Upper lobe of left lung (tissue), 6 donors: Measurements from ENCODE around the gene ITPKC. TPM values are rescaled to one million over a fixed set of nuclear protein-coding genes. Genes with fewer than 3 reads are reported as not detected.
A peak's percentile ranks its signal among the peaks of the same experiment; 100 is the strongest.

ENCODE experiments used
- ATAC-seq, 2 donors: fragments of 200-7000 bp; cut with Tn5 transposase; one replicate each; pipeline ENCODE4 v1.9.1; 2022; ENCODE audit warnings: mild to moderate bottlenecking in 2 of 2, moderate library complexity in 2 of 2; ENCODE audit not compliant: low FRiP score in 2 of 2
- DNase-seq, 2 donors: peaks; one replicate each; pipeline ENCODE4 v3.0.0-alpha.2; 2019 to 2020
- H3K27ac ChIP-seq, 4 donors: fragments of 200-600 bp; sonication (generic); one replicate each; pipeline ENCODE4 v1.5.1; 2016 to 2019
- H3K27me3 ChIP-seq, 4 donors: fragments of 200-600 bp; sonication (generic); one replicate each; pipeline ENCODE4 v1.5.1; 2017 to 2019
- H3K36me3 ChIP-seq, 4 donors: fragments of 200-600 bp; sonication (generic); one replicate each; pipeline ENCODE4 v1.5.1; 2016 to 2019
- H3K4me1 ChIP-seq, 4 donors: fragments of 200-600 bp; sonication (generic); one replicate each; pipeline ENCODE4 v1.5.1; 2018 to 2019
- H3K4me3 ChIP-seq, 4 donors: fragments of 200-600 bp; sonication (generic); one replicate each; pipeline ENCODE4 v1.5.1; 2017 to 2019; ENCODE audit warnings: mild to moderate bottlenecking in 2 of 4, moderate library complexity in 1 of 4
- H3K9me3 ChIP-seq, 4 donors: fragments of 200-600 bp; sonication (generic); one replicate each; pipeline ENCODE4 v1.5.1; 2018 to 2019
- EP300 ChIP-seq, 4 donors: sonication (generic); formaldehyde crosslinking; IDR thresholded peaks; one replicate each; pipeline ENCODE4 v1.5.1; 2017; ENCODE audit warnings: antibody characterized with exemption in 4 of 4, control low read depth in 2 of 4
- POLR2A ChIP-seq, 4 donors: fragments of 450-650 bp; IDR thresholded peaks; one replicate each; pipeline ENCODE4 v1.5.1; 2016 to 2017; ENCODE audit warnings: antibody characterized with exemption in 4 of 4, mild to moderate bottlenecking in 2 of 4
- POLR2AphosphoS5 ChIP-seq, 2 donors: sonication (generic); formaldehyde crosslinking; IDR thresholded peaks; one replicate each; pipeline ENCODE4 v1.5.1; 2017; ENCODE audit warnings: antibody characterized with exemption in 2 of 2
- WGBS, 2 donors: methylation state at CpG; one replicate each; pipeline ENCODE4 v1.1.5; 2017 to 2018; 5-methylcytosine and 5-hydroxymethylcytosine counted together
- total RNA-seq, 6 donors: library from RNA; depleted of rRNA in 4 of 6; stranded (reverse); fragments of >200 nt in 4 of 6; gene quantifications; one replicate each; pipeline versions ENCODE4 v1.1.0 to v1.2.1, GENCODE V29; 2016 to 2021
- TF ChIP-seq, protein P1 (sequence below), 6 experiments: fragments of 450-650 bp in 4 of 6; fragments of 200-600 bp in 2 of 6; sonication (generic) in 2 of 6; IDR thresholded peaks; one replicate each; pipeline ENCODE4 v1.5.1; 2016 to 2019; ENCODE audit warnings: antibody characterized with exemption in 6 of 6
- donor health status: DM: no; HTN: no; CAD: no; lungs with moderate emphysema.
- donor health status: DM: no; HTN: yes; CAD: no; lungs with severe emphysema.

ITPKC gene
- 10 to 100 TPM; 38.4 to 76.0 (median 55.2) TPM for total RNA-seq

GRCh38 chr19:40716482-40717324 lies at the start of gene ITPKC, which contains the start of gene COQ8B:
ITPKC (plus strand) TSS chr19:40717112; CDS start chr19:40717136, 24 bp downstream.
COQ8B (minus strand) TSS chr19:40716886; CDS start chr19:40714632, 2,254 bp downstream.
- H3K4me1 ChIP-seq: peaks cover 36 to 72% (median 46%) of the 10 kb centered on the region in 4 donors
- peak within 1 kb of the TSS; percentile 75 to 90 (median 76) for H3K4me3 ChIP-seq
- WGBS, 2 donors: 0 to 1% methylated on average over 7 to 22 of the region's 76 CpGs
- peak in 3 of 4 donors; percentile 52 to 95 (median 64) for TF ChIP-seq EP300 (IDR thresholded peaks at IDR 0.05)
- TF ChIP-seq POLR2AphosphoS5 (IDR thresholded peaks at IDR 0.05): peak; percentile 88 to 96
- peak in 3 of 4 donors; percentile 84 to 95 (median 85) for TF ChIP-seq POLR2A (IDR thresholded peaks at IDR 0.05)
- TF ChIP-seq, protein P1, sequence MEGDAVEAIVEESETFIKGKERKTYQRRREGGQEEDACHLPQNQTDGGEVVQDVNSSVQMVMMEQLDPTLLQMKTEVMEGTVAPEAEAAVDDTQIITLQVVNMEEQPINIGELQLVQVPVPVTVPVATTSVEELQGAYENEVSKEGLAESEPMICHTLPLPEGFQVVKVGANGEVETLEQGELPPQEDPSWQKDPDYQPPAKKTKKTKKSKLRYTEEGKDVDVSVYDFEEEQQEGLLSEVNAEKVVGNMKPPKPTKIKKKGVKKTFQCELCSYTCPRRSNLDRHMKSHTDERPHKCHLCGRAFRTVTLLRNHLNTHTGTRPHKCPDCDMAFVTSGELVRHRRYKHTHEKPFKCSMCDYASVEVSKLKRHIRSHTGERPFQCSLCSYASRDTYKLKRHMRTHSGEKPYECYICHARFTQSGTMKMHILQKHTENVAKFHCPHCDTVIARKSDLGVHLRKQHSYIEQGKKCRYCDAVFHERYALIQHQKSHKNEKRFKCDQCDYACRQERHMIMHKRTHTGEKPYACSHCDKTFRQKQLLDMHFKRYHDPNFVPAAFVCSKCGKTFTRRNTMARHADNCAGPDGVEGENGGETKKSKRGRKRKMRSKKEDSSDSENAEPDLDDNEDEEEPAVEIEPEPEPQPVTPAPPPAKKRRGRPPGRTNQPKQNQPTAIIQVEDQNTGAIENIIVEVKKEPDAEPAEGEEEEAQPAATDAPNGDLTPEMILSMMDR (IDR thresholded peaks at IDR 0.05): peak; percentile 21 to 85 (median 64)
- DNase-seq (peak; percentile 99 to 100), ATAC-seq (peak; percentile 88 to 89)
- H3K27me3 ChIP-seq: no peaks in the 10 kb centered on the region
- H3K9me3 ChIP-seq: no peaks in the 10 kb centered on the region
- peaks cover 0 to 7% (median 0%) of the 10 kb centered on the region in 4 donors for H3K36me3 ChIP-seq
- peak within 1 kb of the TSS; percentile 98 to 99 (median 98) for H3K27ac ChIP-seq

DNA sequence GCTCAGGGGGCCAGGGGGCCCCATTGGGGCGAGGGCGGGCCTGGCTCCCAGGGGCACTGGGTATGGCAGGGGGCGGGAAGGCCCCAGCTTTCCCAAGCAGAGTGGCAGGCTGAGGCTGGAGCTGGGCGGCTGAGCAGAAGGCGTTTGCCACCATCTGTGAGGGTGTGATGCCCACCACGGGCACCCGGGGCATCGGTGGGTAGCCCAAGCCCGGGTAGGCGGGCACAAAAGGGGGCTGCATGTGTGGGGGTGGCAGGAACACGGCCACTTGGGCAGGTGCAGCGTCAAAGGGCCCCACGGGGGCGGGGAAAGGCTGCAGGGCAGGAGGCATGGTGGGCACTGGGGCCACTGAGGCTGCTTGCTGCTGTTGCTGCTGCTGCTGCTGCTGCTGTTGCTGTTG lies 49.3 kb upstream of the ITPKC start:
- H3K4me1 ChIP-seq: peaks cover 8 to 15% (median 11%) of the 10 kb centered on the region in 4 donors
- peaks cover 0 to 54% (median 33%) of the 10 kb centered on the region in 4 donors for H3K36me3 ChIP-seq
- H3K4me3 ChIP-seq: no peak overlapping the region
- H3K27me3 ChIP-seq: no peaks in the 10 kb centered on the region
- no peak overlapping the region for H3K27ac ChIP-seq
- WGBS, 2 donors: 95 to 97% methylated on average over 11 of the region's 14 CpGs
- H3K9me3 ChIP-seq: no peaks in the 10 kb centered on the region
- ATAC-seq (no peak), DNase-seq (peak in 1 of 2 donors; percentile 74)
- no peak for TF ChIP-seq EP300 (IDR thresholded peaks at IDR 0.05)

DNA sequence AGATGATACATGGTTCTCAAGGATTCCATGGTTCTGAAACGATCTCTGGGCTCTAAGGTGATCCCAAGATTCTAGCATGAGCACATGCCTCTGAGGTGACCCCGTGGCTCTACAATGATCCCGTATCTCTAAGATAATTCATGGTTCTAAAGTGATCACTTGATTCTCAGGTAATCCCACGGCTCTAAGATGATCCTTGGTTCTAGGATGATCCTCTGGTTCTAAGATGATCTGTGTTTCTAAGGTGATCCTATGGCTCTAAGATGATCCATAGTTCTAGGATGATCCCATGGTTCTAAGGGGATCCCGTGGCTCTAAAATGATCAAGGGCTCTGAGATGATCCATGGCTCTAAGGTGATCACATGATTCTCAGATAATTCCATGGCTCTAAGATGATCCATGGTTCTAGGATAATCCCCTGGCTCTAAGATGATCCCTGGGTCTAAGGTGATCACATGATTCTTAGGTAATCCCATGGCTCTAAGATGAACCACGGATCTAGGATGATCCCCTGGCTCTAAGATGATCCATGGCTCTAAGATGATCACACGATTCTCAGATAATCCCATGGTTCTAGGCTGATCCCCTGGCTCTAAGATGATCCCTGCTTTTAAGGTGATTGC lies 47.8 kb upstream of the ITPKC start:
- no peak for ATAC-seq
- peaks cover 0 to 68% (median 45%) of the 10 kb centered on the region in 4 donors for H3K36me3 ChIP-seq
- WGBS, 2 donors: 89 to 96% methylated on average over 6 to 7 of the region's 7 CpGs

DNA sequence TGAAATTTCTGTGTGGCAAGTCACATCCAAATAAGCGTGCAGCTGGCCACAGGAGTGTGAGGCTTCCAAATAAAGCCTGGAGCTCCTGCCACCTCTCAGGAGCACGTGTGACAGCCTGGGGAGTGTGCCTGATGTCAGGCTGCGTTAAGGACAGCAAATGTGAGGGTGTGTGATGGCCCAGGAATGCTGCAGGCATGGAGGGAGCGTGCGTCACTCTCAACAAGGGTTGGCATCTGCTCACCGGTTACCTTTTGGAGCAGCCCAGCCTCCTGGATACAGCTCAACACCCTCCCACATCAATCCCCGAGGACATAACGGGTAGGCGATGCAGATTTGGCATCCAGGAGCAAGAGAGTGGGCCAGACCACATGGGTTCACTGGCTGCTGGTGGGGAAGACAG lies 45.5 kb upstream of the ITPKC start:
- H3K9me3 ChIP-seq: no peaks in the 10 kb centered on the region
- H3K4me1 ChIP-seq: peaks cover 0 to 4% (median 0%) of the 10 kb centered on the region in 4 donors
- H3K4me3 ChIP-seq: no peak overlapping the region
- H3K27me3 ChIP-seq: no peaks in the 10 kb centered on the region
- DNase-seq (no peak), ATAC-seq (no peak)
- H3K27ac ChIP-seq: no peak overlapping the region
- TF ChIP-seq EP300 (IDR thresholded peaks at IDR 0.05): no peak
- TF ChIP-seq, protein P1 (IDR thresholded peaks at IDR 0.05): no peak
- no peak for TF ChIP-seq POLR2A (IDR thresholded peaks at IDR 0.05)
- no peak for TF ChIP-seq POLR2AphosphoS5 (IDR thresholded peaks at IDR 0.05)
- WGBS, 2 donors: 81 to 86% methylated on average over 9 of the region's 9 CpGs
- H3K36me3 ChIP-seq: peaks cover 8 to 89% (median 52%) of the 10 kb centered on the region in 4 donors

More for the DNA sequence above, 47.8 kb upstream of the ITPKC start:
- Histone ChIP-seq H3K4me3 (no peak overlapping the region), H3K27me3 (no peaks in the 10 kb centered on the region), H3K27ac (no peak overlapping the region), H3K9me3 (no peaks in the 10 kb centered on the region), H3K4me1 (peaks cover 0 to under 1% (median under 1%) of the 10 kb centered on the region in 4 donors)
- DNase-seq: no peak
- TF ChIP-seq POLR2AphosphoS5 (IDR thresholded peaks at IDR 0.05) (no peak), POLR2A (IDR thresholded peaks at IDR 0.05) (no peak), EP300 (IDR thresholded peaks at IDR 0.05) (no peak)
- TF ChIP-seq, protein P1 (IDR thresholded peaks at IDR 0.05): no peak

DNA sequence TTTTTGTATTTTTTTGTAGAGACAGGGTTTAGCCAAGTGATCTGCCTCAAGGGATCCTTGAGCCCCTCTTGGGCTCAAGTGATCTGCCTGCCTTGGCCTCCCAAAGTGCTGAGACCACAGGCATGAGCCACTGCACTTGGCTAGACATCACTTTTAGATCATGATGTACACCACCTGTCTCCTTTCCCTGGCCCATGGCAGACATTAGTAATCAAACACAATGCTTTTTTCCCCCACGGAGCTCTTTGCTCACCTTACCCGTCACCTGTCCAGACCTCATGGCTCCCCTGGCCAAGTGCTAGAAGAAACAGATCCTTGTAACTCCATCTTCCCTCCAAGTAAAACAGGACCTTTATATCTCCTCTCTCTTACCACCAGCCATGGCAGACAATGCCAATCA lies 44.9 kb upstream of the ITPKC start:
- Histone ChIP-seq H3K36me3 (peaks cover 11 to 95% (median 57%) of the 10 kb centered on the region in 4 donors), H3K27ac (no peak overlapping the region), H3K4me1 (peaks cover 0 to 4% (median 0%) of the 10 kb centered on the region in 4 donors), H3K9me3 (no peaks in the 10 kb centered on the region), H3K4me3 (no peak overlapping the region), H3K27me3 (no peaks in the 10 kb centered on the region)
- ATAC-seq (no peak), DNase-seq (no peak)
- WGBS, 2 donors: 89 to 91% methylated on average over 2 of the region's 2 CpGs
- TF ChIP-seq POLR2A (IDR thresholded peaks at IDR 0.05) (no peak), POLR2AphosphoS5 (IDR thresholded peaks at IDR 0.05) (no peak), EP300 (IDR thresholded peaks at IDR 0.05) (no peak)
- TF ChIP-seq, protein P1 (IDR thresholded peaks at IDR 0.05): no peak
